RWPE1 (cell line): ENCODE measurements around the gene ZNF235.

Experiments
- CTCF ChIA-PET: fragments of 350-600 bp; sonication (Branson Sonifier 250); formaldehyde crosslinking; extraction: SDS; loops from one replicate; lab custom pipeline; 2021; lab: Yijun Ruan, JAX
- POLR2A ChIA-PET: fragments of 400-600 bp; formaldehyde crosslinking; extraction: SDS; loops from one replicate; lab custom pipeline; 2020; ENCODE audit warnings: antibody characterized with exemption; ENCODE audit not compliant: low non-redundant PET; lab: Yijun Ruan, JAX
- DNase-seq: peaks from one replicate; pipeline ENCODE4 v3.0.0; 2012; ENCODE audit warnings: low spot score
- H3K27ac ChIP-seq: fragments of 450-650 bp; 2 replicates; pipeline ENCODE4 v1.5.1; 2017
- CTCF ChIP-seq: fragments of 450-650 bp; conservative IDR thresholded peaks from 2 replicates; pipeline ENCODE4 v1.5.1; 2017; ENCODE audit warnings: low read depth, mild to moderate bottlenecking

ZNF235 gene

DNA sequence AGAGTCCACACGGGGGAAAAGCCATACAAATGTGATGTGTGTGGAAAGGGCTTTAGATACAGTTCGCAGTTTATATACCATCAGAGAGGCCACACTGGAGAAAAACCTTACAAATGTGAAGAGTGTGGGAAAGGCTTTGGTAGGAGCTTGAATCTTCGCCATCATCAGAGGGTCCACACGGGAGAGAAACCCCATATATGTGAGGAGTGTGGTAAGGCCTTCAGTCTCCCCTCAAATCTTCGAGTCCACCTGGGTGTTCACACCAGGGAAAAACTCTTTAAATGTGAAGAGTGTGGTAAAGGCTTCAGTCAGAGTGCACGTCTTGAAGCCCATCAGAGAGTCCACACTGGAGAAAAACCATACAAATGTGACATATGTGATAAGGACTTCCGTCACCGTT is 68.4 kb downstream of the ZNF235 start:
- no peak for TF ChIP-seq CTCF
- ChIA-PET POLR2A (no interaction called here), CTCF (no interaction called here)
- DNase-seq, result no peak
- no peak overlapping the region for H3K27ac ChIP-seq
